ENCODE results near the gene ARHGEF4. TPM values are rescaled to one million over a fixed set of nuclear protein-coding genes. Genes with fewer than 3 reads are reported as not detected.

ARHGEF4 gene
- polyA plus RNA-seq, 4 donors, result 6.1 to 8.0 (median 7.2) TPM

- DNase-seq (ENCODE audit: low read depth in 4 of 4, low spot score in 3 of 4), result no peak
Measured at GRCh38 chr2:131005216-131005935, 168.7 kb downstream of the ARHGEF4 start.

DNA sequence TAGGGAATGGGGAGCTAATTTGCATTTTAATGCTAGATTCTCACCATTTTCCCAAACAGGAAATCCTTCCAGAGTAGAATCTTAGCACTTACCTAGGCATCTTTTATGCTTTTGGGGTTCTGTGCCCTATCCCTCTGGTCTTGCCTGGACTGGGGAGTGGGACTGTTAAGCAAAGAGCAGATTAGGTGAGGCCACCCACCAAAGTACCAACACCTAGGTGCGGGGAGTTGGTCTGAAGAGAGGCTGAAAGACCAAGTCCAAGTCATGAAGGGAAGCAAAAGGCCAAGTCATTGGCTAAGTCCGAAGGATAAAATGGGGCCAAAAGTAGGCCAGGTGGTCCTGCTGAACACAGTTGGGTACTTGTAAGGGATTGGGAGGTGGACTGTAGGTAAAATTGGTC, 169.8 kb downstream of the ARHGEF4 start:
- DNase-seq (ENCODE audit: low read depth in 4 of 4, low spot score in 3 of 4), result no peak

DNA sequence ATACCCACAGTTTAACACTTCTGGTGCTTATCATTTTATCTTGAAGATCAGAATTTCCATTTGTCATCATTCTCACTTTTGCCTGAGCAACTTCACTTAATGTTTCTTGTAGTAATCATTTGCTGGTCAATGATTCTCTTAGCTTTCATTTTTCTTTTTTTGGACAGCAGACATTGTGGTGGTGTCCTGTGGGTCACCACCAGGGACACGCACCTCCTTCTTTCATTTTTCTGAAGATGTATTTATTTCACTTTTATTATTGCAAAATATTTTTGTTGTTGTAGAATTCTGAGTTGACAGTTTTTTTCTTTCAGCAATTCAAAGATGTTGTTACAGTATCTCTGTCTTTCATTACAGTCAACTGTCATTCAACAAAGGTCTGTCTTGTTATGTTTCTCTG, 172.3 kb downstream of the ARHGEF4 start:
- DNase-seq (ENCODE audit: low read depth in 4 of 4, low spot score in 3 of 4), result no peak

- no peak for DNase-seq (ENCODE audit: low read depth in 4 of 4, low spot score in 3 of 4)
Measured at GRCh38 chr2:131009713-131010475, 173.2 kb downstream of the ARHGEF4 start.

DNA sequence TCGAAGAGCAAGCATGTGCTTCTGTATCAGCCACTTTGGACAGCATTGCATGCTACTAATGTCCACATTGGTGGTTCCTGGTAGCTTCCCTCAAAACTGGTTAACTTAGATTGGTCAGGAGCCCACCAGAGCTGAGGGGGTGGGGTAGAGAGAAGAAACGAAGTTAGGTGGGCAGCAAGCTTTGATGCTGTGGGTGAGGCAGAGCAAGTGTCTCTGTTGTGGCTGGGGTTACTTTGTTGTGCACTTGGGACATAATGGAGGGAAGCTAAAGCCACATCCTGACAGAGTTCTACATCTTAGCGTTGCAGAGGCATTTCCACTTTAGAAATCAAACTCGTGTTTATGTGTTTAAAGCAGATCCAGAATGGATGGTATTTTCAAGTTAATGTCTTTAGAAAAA, 173.9 kb downstream of the ARHGEF4 start:
- no peak for DNase-seq (ENCODE audit: low read depth in 4 of 4, low spot score in 3 of 4)

GRCh38 chr2:131011486-131011885, 174.8 kb downstream of the ARHGEF4 start:
- no peak for DNase-seq (ENCODE audit: low read depth in 4 of 4, low spot score in 3 of 4)

- no peak for DNase-seq (ENCODE audit: low read depth in 4 of 4, low spot score in 3 of 4)
Measured at GRCh38 chr2:131014141-131014540, 177.4 kb downstream of the ARHGEF4 start.

DNA sequence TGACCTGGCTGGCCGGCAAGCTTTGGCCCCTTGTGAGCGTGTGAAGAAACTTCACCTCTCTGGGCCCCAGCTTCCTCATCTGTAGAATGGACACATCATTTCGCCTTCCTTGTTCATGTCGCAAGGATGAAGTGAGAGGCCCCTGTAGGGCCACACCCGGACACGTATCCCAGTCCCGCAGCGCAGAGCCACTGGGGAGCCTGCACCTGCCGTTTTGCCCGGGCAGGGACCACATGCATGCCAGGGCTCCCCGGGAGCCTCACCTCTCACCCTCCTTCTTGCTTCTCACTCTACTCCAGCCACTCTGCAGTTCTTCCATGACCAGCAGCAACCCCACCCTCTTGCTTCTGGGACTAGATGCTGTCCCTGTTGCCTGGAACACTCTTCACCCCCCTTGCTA, 179.1 kb downstream of the ARHGEF4 start:
- no peak for DNase-seq (ENCODE audit: low read depth in 4 of 4, low spot score in 3 of 4)

GRCh38 chr2:131016826-131017741, 180.4 kb downstream of the ARHGEF4 start:
- DNase-seq (ENCODE audit: low read depth in 4 of 4, low spot score in 3 of 4), result no peak

DNA sequence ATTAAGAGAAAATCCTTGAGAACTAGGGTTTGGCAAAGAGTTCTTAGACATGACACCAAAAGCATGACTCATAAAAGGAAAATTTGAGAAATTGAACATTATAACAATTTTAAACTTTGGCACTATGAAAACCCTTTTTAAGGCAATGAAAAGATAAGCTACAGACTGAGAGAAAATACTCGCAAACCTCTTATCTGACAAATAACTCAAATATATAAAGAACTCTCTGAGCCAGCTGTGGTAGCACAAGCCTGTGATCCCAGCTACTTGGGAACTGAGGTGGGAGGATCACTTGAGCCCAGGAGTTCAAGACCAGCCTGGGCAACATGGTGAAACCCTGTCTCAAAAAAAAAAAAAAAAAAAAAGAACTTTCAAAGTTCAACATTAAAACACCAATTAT, 186.0 kb downstream of the ARHGEF4 start:
- DNase-seq (ENCODE audit: low read depth in 4 of 4, low spot score in 3 of 4), result no peak

- DNase-seq (ENCODE audit: low read depth in 4 of 4, low spot score in 3 of 4), result no peak
Measured at GRCh38 chr2:131023758-131024157, 187.0 kb downstream of the ARHGEF4 start.

- DNase-seq (ENCODE audit: low read depth in 4 of 4, low spot score in 3 of 4), result no peak
Measured at GRCh38 chr2:131026919-131027318, 190.2 kb downstream of the ARHGEF4 start.

DNA sequence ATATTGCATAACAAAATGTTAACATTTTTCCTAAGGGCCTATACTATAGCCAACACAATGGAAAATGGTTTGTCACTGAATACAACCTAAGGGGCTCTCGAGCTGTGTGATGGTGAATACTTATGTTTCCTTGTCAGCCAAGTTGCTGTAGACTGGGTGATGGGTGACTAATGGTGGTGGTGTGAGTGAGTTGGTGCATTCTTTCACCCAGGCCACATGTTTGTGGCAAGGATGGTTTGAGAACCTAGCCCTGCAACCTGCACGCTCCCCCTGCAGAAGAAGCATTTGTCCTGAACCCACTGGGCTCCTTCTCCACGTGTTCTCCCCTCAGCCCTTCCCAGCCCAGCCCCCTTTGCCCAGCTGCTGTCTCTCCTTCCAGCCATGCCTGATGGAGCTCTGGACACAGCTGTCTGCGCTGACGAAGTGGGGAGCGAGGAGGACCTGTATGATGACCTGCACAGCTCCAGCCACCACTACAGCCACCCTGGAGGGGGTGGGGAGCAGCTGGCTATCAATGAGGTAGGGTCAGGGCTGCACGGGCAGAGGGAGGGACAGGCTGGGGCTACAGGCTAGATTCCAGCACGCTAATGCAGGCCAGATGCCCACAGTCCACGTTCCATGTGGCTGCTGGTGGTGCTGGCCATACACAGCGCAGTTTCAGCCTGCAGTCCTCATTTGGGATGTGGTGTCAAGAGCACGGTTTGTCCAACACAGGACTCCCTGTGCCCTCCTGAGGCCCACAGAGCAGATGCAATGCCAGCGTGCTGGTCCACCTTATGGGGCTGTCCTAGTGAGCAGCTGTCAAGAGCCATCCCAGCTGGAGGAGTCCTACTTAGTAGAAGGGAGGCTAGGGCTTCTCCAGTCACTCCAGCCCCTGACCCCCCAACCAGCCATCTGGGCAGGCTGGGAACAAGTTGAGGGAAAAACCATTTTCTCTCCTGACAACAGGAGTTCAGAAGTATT, 191.1 kb downstream of the ARHGEF4 start:
- no peak for DNase-seq (ENCODE audit: low read depth in 4 of 4, low spot score in 3 of 4)

DNA sequence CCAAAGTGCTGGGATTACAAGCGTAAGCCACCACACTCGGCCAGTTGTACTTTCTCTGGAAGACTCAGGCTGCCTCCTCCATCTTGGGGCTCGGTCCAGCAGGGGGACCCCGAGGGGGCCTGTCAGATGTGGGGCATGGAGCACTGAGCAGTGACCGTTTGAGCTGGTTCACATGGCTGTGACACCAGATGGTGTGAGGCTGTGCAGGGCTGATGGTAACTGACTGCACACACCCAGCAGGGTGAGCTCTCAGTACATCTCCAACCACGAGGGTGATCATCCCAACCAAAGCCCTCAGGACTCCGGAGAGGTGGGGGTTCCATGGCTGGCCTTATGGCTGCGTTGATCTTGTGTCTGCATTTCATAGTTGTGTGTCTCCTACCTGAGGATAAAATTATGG, 193.1 kb downstream of the ARHGEF4 start:
- DNase-seq (ENCODE audit: low read depth in 4 of 4, low spot score in 3 of 4), result no peak

DNA sequence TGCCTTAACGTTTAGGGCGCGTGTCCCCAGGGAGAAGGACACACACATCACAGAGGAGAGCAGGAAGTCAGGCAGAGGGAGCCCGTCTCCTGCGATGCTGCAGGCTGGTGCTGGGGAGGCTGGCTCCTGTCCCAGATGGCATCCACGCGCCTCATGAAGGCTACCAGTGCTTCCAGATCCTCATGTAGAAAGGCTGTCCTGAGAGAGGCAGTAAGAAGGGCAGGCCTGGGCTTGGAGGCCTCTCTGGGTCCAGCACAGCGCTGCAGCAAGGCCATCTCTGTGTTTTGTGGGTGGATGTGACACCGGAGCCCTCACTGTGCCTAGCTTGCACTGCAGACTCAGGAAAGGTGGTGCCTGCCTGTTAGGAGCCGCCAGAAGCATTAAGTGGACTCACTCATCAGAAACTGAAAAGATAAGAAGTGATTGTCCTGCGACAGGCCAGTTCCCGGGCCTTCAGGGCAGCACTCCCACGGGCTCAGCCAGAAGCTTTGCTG, 193.8 kb downstream of the ARHGEF4 start:
- DNase-seq (ENCODE audit: low read depth in 4 of 4, low spot score in 3 of 4), result no peak

DNA sequence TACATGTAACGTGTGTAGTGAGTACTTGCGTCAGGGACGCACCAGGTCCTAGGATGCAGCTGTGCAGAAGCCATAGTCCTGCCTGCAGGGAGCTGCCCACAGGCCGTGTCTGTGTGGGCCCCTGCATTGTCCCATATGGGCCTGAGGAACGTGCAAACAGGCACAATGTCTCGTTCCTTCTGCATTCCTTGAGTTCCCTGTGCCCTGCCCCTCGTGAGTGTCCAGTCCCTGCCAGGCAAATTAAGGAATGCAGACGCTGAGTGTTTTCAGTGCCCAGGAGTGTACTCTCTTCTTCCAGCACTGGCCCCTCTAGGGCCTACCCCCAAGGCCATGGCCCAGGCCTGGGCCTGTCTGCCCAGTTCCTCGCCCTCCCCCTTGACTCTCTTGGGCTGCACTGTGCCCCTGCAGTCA, 194.7 kb downstream of the ARHGEF4 start:
- DNase-seq (ENCODE audit: low read depth in 4 of 4, low spot score in 3 of 4), result no peak

DNA sequence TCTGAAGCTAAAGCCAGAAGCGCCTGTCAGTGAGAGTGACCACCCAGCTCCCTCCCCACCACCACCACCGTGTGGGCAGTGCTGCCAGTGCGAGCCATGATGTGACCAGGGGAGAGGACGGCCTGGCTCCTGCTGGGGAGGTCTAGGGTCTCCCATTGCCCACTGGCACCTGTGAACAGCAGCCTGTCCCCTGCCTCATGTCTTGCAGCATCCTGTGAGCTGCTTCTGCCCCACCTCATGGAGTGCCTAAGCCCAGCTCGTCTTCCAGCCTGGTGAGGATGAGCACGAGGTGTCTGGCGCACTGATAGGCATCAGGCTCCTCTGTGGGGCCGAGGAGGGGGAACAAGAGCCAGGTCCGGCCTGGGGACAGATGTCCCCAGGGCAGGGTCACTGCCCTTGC, 195.2 kb downstream of the ARHGEF4 start:
- no peak for DNase-seq (ENCODE audit: low read depth in 4 of 4, low spot score in 3 of 4)

DNA sequence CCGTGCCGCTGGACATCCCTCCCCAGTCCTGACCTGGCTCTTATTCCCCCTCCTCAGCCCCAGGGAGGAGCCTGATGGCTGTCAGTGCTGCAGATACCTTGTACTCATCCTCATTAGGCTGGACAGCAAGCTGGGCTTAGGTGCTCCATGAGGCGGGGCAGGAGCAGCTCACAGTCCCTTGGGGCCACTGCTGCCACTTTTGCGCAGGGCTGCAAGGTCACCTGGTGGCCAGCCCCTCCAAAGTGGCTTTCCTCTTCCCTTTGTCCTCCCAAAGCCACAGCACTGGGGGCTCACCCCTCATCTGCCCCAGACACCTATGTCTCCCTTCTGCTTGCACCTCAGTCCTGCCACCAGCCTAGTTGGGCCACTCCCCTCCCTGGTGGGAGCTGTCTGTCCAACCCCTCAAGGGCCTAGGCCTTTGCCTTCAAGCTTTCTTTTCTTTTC, 195.7 kb downstream of the ARHGEF4 start:
- DNase-seq (ENCODE audit: low read depth in 4 of 4, low spot score in 3 of 4), result no peak

- DNase-seq (ENCODE audit: low read depth in 4 of 4, low spot score in 3 of 4), result no peak
Measured at GRCh38 chr2:131033786-131034121, 197.0 kb downstream of the ARHGEF4 start.

Data from right renal pelvis (tissue), 4 donors.